Measurements from ENCODE around the gene VPS52. TPM values are rescaled to one million over a fixed set of nuclear protein-coding genes. Genes with fewer than 3 reads are reported as not detected.

VPS52 gene
- total RNA-seq, 4 donors from 2014 or later = 34.1 to 45.5 (median 39.8) TPM

DNA sequence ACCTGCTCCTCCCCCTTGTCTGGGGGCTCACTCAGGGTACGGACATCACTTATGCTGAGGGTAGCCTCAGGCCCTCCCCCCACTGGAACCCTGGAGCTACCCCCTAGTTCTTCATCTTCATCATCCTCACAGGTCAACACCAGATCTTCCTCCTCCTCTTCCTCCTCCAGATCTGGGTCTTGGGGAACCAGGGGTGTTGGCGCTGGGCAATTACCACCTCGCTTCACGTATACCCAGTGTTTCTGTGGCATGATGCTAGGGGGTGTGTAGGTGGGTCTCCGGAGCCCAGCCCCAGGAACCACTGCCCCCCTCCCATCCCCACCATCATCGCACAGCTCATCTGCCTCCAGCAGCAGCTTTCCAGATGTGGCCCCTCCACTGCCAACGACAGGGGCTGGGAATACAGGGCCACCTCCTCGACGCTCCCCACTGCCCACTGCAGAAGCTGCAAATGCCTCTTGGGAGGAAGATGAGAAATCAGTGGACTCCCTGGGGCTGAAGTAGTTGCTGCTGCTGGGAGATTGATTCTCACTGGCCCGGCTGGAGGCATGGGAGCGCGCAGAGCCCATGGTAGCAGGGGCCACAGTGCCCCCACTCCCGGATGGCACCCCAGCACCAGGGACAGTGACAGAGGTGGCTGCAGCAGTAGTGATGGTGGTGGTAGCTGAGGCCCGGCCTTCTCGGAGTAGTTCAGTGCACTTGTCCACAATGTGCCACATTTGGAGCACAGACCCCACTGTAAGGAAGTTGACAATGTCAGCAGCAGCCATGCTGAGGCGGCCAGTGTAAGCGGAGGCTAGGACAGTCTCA is 44.3 kb upstream of the VPS52 start:
- H3K9me3 ChIP-seq = no peaks in the 10 kb centered on the region
- H3K4me3 ChIP-seq = no peak overlapping the region
- peak overlapping the region in 3 of 4 donors; percentile 98 to 99 (median 99) for H3K27ac ChIP-seq
- H3K4me1 ChIP-seq = peaks cover 40 to 85% (median 65%) of the 10 kb centered on the region in 3 donors
- no peak for DNase-seq
- intact Hi-C loops (cut with DNase I) = no loop called here
- 94 to 95% methylated on average over 4 to 6 of the region's 17 CpGs for whole genome bisulfite sequencing, 2 donors
- H3K36me3 ChIP-seq = peaks cover 18 to 45% (median 21%) of the 10 kb centered on the region in 3 donors
- no peaks in the 10 kb centered on the region for H3K27me3 ChIP-seq
- TF ChIP-seq, protein P1, sequence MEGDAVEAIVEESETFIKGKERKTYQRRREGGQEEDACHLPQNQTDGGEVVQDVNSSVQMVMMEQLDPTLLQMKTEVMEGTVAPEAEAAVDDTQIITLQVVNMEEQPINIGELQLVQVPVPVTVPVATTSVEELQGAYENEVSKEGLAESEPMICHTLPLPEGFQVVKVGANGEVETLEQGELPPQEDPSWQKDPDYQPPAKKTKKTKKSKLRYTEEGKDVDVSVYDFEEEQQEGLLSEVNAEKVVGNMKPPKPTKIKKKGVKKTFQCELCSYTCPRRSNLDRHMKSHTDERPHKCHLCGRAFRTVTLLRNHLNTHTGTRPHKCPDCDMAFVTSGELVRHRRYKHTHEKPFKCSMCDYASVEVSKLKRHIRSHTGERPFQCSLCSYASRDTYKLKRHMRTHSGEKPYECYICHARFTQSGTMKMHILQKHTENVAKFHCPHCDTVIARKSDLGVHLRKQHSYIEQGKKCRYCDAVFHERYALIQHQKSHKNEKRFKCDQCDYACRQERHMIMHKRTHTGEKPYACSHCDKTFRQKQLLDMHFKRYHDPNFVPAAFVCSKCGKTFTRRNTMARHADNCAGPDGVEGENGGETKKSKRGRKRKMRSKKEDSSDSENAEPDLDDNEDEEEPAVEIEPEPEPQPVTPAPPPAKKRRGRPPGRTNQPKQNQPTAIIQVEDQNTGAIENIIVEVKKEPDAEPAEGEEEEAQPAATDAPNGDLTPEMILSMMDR (IDR thresholded peaks at IDR 0.05) = no peak

DNA sequence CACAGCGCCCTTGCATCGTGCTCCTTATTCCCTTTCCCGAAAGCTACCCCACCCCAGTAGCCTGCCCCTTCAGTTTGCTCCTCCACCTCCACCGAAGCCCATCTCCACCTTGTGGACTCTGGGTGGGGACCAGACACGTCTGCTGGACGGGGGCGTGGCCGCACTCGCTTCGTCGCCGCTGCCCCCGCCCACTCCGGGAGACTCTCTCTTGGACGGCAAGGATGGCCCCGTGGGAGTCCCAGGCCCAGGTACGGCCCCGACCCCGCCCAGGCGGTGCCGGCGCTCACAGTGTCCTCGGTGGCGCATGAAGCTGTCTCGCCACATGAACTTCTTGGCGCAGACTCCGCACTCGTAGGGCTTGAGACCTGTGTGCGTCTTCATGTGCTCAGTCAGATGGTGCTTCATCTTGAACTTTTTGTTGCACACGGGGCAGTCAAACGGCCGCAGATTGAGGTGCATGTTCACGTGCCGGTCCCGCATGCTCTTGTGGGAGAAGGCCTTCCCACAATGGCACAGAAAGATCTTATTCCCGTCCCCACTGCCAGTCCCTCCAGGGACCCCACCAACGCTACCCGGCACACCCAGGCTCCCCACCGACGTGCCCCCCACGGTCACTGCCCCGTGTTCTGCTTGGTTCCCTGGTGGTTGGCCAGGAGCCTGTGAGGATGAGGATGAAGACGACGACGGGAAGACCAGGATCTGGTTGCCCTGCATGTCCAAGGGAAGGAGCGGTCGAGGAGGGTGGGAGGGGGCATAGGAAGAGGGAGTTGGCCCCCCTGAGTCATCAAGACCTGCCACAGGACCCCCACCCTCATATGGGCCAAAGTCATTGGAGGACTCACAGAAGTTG is 43.5 kb upstream of the VPS52 start:
- 21 to 23% methylated on average over 11 to 15 of the region's 47 CpGs for WGBS, 2 donors
- H3K4me1 ChIP-seq = peaks cover 31 to 85% (median 62%) of the 10 kb centered on the region in 3 donors
- no peak for DNase-seq
- no peaks in the 10 kb centered on the region for H3K27me3 ChIP-seq
- H3K27ac ChIP-seq = peak overlapping the region; percentile 91 to 99 (median 98)
- peak overlapping the region; percentile 72 to 81 (median 76) for H3K4me3 ChIP-seq
- H3K36me3 ChIP-seq = peaks cover 10 to 44% (median 14%) of the 10 kb centered on the region in 3 donors
- no peaks in the 10 kb centered on the region for H3K9me3 ChIP-seq
- peak in 1 of 4 donors; percentile 34 for TF ChIP-seq POLR2A (IDR thresholded peaks at IDR 0.05)
- TF ChIP-seq, protein P1 (IDR thresholded peaks at IDR 0.05) = no peak
- intact Hi-C loops (cut with DNase I) = no loop called here

DNA sequence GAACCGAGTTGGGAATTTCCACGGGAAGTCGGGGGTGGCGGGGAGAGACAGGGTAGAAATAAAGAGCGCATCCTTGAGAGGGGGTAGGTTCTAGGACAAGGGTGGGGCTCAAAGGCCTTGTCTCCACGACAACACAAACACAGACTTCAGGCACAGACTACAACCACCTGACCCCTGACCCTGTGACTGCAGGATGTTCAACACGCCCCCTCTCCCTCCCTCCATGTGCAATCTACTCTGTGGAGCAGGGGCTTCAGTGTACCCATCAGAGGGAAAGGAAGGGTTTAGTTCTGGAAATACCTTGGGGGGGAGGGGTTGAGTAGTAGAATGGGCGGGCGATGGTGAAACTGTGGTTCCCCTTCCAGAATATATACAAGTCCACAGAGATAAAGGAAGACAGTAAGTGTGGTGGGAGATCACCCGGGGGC is 42.9 kb upstream of the VPS52 start:
- H3K9me3 ChIP-seq = no peaks in the 10 kb centered on the region
- peaks cover 4 to 43% (median 7%) of the 10 kb centered on the region in 3 donors for H3K36me3 ChIP-seq
- WGBS, 2 donors = 3 to 4% methylated on average over 6 to 10 of the region's 10 CpGs
- peak overlapping the region; percentile 72 to 81 (median 76) for H3K4me3 ChIP-seq
- no peak for DNase-seq
- no peak for TF ChIP-seq POLR2A (IDR thresholded peaks at IDR 0.05)
- TF ChIP-seq, protein P1 (IDR thresholded peaks at IDR 0.05) = no peak
- H3K27ac ChIP-seq = peak overlapping the region; percentile 91 to 99 (median 98)
- peaks cover 26 to 84% (median 58%) of the 10 kb centered on the region in 3 donors for H3K4me1 ChIP-seq
- intact Hi-C loops (cut with DNase I) = no loop called here
- no peaks in the 10 kb centered on the region for H3K27me3 ChIP-seq

DNA sequence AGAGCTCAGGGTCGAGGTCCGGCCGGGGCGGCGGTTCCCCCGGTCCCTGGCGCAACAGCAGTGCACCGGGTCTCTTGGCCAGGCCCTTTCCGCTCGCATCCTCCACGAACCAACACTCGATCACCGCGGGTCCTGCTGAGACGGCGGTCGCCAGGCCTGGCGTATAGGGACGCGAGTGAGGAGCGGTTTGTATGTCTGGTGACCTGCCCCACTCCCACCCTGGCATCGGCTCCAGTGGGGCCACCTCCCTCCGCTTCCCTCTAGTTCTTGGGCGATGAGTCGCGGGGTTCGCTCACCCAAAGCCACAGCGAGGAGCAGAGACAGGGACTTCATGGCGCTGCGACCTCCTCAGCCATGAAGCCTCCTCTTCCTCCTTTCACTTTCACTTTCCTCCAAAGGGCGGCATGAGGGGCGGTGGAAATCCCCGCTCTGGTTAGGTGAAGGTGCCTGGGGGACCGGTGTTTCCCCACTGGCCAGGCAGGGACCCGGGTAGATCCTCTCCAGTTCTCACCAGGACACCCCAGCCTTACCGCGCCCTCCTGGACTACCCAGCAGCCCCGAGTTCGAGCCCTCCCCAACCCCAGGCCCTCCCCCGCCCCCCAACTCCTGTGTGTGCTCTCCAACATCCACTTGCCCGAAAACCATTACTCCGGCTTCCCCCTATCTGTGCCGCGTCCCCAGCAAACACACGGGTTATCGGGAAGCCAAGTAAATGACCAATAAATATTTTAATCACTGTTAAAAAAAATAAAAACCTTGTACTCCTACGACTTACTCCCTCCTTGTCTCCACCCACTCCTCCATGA is 42.2 kb upstream of the VPS52 start, which contains the start of gene TAPBP:
Gene TAPBP (minus strand): TSS at position 370 of the 806 bp plus-strand sequence. CDS start 37 bp downstream, at position 333.
- 0% methylated on average over 10 to 20 of the region's 47 CpGs for WGBS, 2 donors
- intact Hi-C loops (cut with DNase I) = no loop called here
- Histone ChIP-seq H3K4me3 (peak within 1 kb of the TSS; percentile 72 to 81 (median 76)), H3K36me3 (peaks cover 0 to 38% (median 1%) of the 10 kb centered on the region in 3 donors), H3K4me1 (peaks cover 26 to 78% (median 52%) of the 10 kb centered on the region in 3 donors), H3K27me3 (no peaks in the 10 kb centered on the region), H3K9me3 (no peaks in the 10 kb centered on the region), H3K27ac (peak within 1 kb of the TSS; percentile 91 to 99 (median 98))
- no peak for DNase-seq
- peak in 3 of 4 donors; percentile 15 to 68 (median 60) for TF ChIP-seq POLR2A (IDR thresholded peaks at IDR 0.05)
- TF ChIP-seq, protein P1 (IDR thresholded peaks at IDR 0.05) = no peak
